Islet of Langerhans (tissue), 1 donor: ENCODE measurements around the gene ATP6V0C.

Source experiments
- FAIRE-seq: peaks from one replicate; lab custom pipeline; 2011; peaks lifted over from hg19 to GRCh38; lab: Jason Lieb, UNC

The ATP6V0C gene

GRCh38 chr16:2513405-2514332 lies at the start of gene ATP6V0C:
TSS of gene ATP6V0C (plus strand) at chr16:2513952. CDS start at chr16:2514104, 152 bp downstream.
- no peak for FAIRE-seq

- FAIRE-seq: no peak
Observed at GRCh38 chr16:2464333-2464732, 49.4 kb upstream of the ATP6V0C start.

GRCh38 chr16:2465653-2466415 lies 47.9 kb upstream of the ATP6V0C start:
- FAIRE-seq: no peak

- no peak for FAIRE-seq
Observed at GRCh38 chr16:2466667-2467527, 46.9 kb upstream of the ATP6V0C start.

GRCh38 chr16:2467528-2468232 lies 46.1 kb upstream of the ATP6V0C start:
- FAIRE-seq: no peak

- FAIRE-seq: no peak
Observed at GRCh38 chr16:2468233-2468724, 45.5 kb upstream of the ATP6V0C start.

- no peak for FAIRE-seq
Observed at GRCh38 chr16:2468725-2469398, 44.9 kb upstream of the ATP6V0C start.

GRCh38 chr16:2469399-2470233 lies 44.1 kb upstream of the ATP6V0C start:
- no peak for FAIRE-seq

GRCh38 chr16:2470234-2470601 lies 43.5 kb upstream of the ATP6V0C start:
- no peak for FAIRE-seq

- no peak for FAIRE-seq
Observed at GRCh38 chr16:2470603-2471015, 43.1 kb upstream of the ATP6V0C start.

GRCh38 chr16:2471016-2471652 lies 42.6 kb upstream of the ATP6V0C start, which contains the start of gene NTN3:
TSS of gene NTN3 (plus strand) at chr16:2471297. CDS start at chr16:2471702, 405 bp downstream.
- FAIRE-seq: no peak

- FAIRE-seq: no peak
Observed at GRCh38 chr16:2471653-2472487, 41.9 kb upstream of the ATP6V0C start.

- FAIRE-seq: no peak
Observed at GRCh38 chr16:2472488-2472864, 41.3 kb upstream of the ATP6V0C start.

GRCh38 chr16:2472885-2473445 lies 40.8 kb upstream of the ATP6V0C start:
- no peak for FAIRE-seq

GRCh38 chr16:2473446-2473926 lies 40.3 kb upstream of the ATP6V0C start:
- FAIRE-seq: no peak

- no peak for FAIRE-seq
Observed at GRCh38 chr16:2473999-2474876, 39.5 kb upstream of the ATP6V0C start.

- FAIRE-seq: no peak
Observed at GRCh38 chr16:2474877-2475412, 38.8 kb upstream of the ATP6V0C start, which contains the start of gene TBC1D24. TSS of gene TBC1D24 (plus strand) at chr16:2475127. CDS start at chr16:2496149, 21,022 bp downstream.
